ENCODE data around the gene SLC38A3.
"Not testable (repeated sequence)": the region's sequence is repeated elsewhere in the genome, so short reads cannot be mapped to it uniquely, and the experiment has no call there.

Gene SLC38A3

GRCh38 chr3:50192689-50193141, 12.4 kb upstream of the SLC38A3 start:
- FAIRE-seq = no peak

- FAIRE-seq = no peak
Observed at GRCh38 chr3:50193286-50193685, 11.8 kb upstream of the SLC38A3 start.

- FAIRE-seq = no peak
Observed at GRCh38 chr3:50193746-50194127, 11.3 kb upstream of the SLC38A3 start.

- no peak for FAIRE-seq
Observed at GRCh38 chr3:50194128-50194902, 10.8 kb upstream of the SLC38A3 start.

- FAIRE-seq = no peak
Observed at GRCh38 chr3:50194903-50195500, 10.1 kb upstream of the SLC38A3 start.

- FAIRE-seq = no peak
Observed at GRCh38 chr3:50195501-50196252, 9.4 kb upstream of the SLC38A3 start.

- no peak for FAIRE-seq
Observed at GRCh38 chr3:50196253-50196801, 8.7 kb upstream of the SLC38A3 start.

GRCh38 chr3:50201573-50202315, 3.3 kb upstream of the SLC38A3 start:
- FAIRE-seq = no peak

- no peak for FAIRE-seq
Observed at GRCh38 chr3:50202353-50203112, 2.5 kb upstream of the SLC38A3 start.

GRCh38 chr3:50203113-50203808, 1.8 kb upstream of the SLC38A3 start:
- no peak for FAIRE-seq

- FAIRE-seq = no peak
Observed at GRCh38 chr3:50203809-50204803, 965 bp upstream of the SLC38A3 start.

GRCh38 chr3:50205413-50206276, 574 bp downstream of the SLC38A3 start:
- FAIRE-seq = no peak

- no peak for FAIRE-seq
Observed at GRCh38 chr3:50207359-50208042, 2.4 kb downstream of the SLC38A3 start.

GRCh38 chr3:50208677-50209344, 3.7 kb downstream of the SLC38A3 start:
- no peak for FAIRE-seq

GRCh38 chr3:50210176-50210509, 5.1 kb downstream of the SLC38A3 start:
- FAIRE-seq = no peak

GRCh38 chr3:50210510-50211367, 5.7 kb downstream of the SLC38A3 start:
- FAIRE-seq = no peak

GRCh38 chr3:50211368-50211717, 6.3 kb downstream of the SLC38A3 start:
- FAIRE-seq = not testable (repeated sequence)
